Heart right ventricle (tissue), 16 donors: ENCODE measurements around the gene PRKAG2. TPM values are rescaled to one million over a fixed set of nuclear protein-coding genes. Genes with fewer than 3 reads are reported as not detected.
A peak's percentile ranks its signal among the peaks of the same experiment; 100 is the strongest.

Experiments
- ATAC-seq, 8 donors: fragments of 200-7000 bp; cut with Tn5 transposase; one replicate each; pipeline ENCODE4 v1.9.1; 2020; ENCODE audit warnings: mild to moderate bottlenecking in 8 of 8, moderate library complexity in 8 of 8, moderate number of reproducible peaks in 1 of 8
- DNase-seq, 2 donors: peaks; one replicate each; pipeline ENCODE4 v3.0.0-alpha.2; 2020
- H3K27ac ChIP-seq, 10 donors: fragments of 200-600 bp; sonication (generic) in 2 of 10; one replicate each; pipeline versions ENCODE4 v1.5.0 to v1.8.0; 2020 to 2022; ENCODE audit warnings: mild to moderate bottlenecking in 3 of 10
- H3K27me3 ChIP-seq, 7 donors: fragments of 200-600 bp; one replicate each; pipeline ENCODE4 v1.8.0; 2021 to 2022; ENCODE audit warnings: mild to moderate bottlenecking in 2 of 7
- H3K36me3 ChIP-seq, 9 donors: fragments of 200-600 bp; sonication (generic) in 1 of 9; one replicate each; pipeline versions ENCODE4 v1.5.0 to v1.8.0; 2020 to 2022; ENCODE audit warnings: mild to moderate bottlenecking in 2 of 9
- H3K4me1 ChIP-seq, 9 donors: fragments of 200-600 bp; sonication (generic) in 1 of 9; one replicate each; pipeline versions ENCODE4 v1.5.0 to v1.8.0; 2020 to 2022; ENCODE audit warnings: mild to moderate bottlenecking in 4 of 9
- H3K4me3 ChIP-seq, 10 donors: fragments of 200-600 bp; sonication (generic) in 2 of 10; one replicate each; pipeline versions ENCODE4 v1.5.0 to v1.8.0; 2020 to 2022; ENCODE audit warnings: mild to moderate bottlenecking in 7 of 10, moderate library complexity in 2 of 10
- H3K9me3 ChIP-seq, 11 donors: fragments of 200-600 bp in 10 of 11; sonication (generic) in 2 of 11; one replicate each; pipeline versions ENCODE4 v1.5.0 to v1.8.0; 2013 to 2022; ENCODE audit warnings: mild to moderate bottlenecking in 2 of 11, control low read depth in 1 of 11, moderate library complexity in 1 of 11
- CTCF ChIP-seq, 9 donors: fragments of 200-600 bp; sonication (generic) in 2 of 9; IDR thresholded peaks; one replicate each; pipeline versions ENCODE4 v1.5.0 to v1.8.0; 2021 to 2022; ENCODE audit warnings: antibody characterized with exemption in 9 of 9, mild to moderate bottlenecking in 5 of 9, moderate library complexity in 1 of 9
- WGBS, 2 donors: extraction: QIAGEN DNeasy Blood & Tissue Kit; methylation state at CpG; one replicate each; pipeline ENCODE4 v1.1.7; 2013; ENCODE audit warnings: inconsistent platforms in 1 of 2; 5-methylcytosine and 5-hydroxymethylcytosine counted together
- intact Hi-C, 10 donors: fragments of 100-400 bp; cut with DNase I; formaldehyde crosslinking; loops; one replicate each; pipeline versions ENCODE4 v1.11.1 to v1.14.2; 2022
- polyA plus RNA-seq, 2 donors: library from polyadenylated mRNA; stranded (reverse); fragments of 200-250 nt; gene quantifications; one replicate each; pipeline ENCODE4 v1.2.3, GENCODE V29; 2013
- total RNA-seq, 10 donors: library from RNA; stranded (reverse); fragmentation: NEBNext Ultra II Directional in 3 of 10; extraction: Animal tissue kit (Norgen Biotek cat#: 25700) in 3 of 10; gene quantifications; one replicate each; pipeline versions ENCODE4 v1.2.1 to v1.2.4, GENCODE V29; 2021 to 2023
- donor health status: Arrhythmogenic right ventricular cardiomyopathy.
- donor health status: ischemic (EF 13 %, LVEDD 7.1; RV severe dilation, severe dysfunction).
- donor health status: healthy with polysubstance abuse.
- donor health status: DM: no; HTN: yes; CAD: no.
- donor health status: DM: no; HTN: no; CAD: no.
- donor health status: ischemic (EF 25% LVEDD 6.9; RV normal size, moderate dysfunction).
- donor health status: ischemic (EF 25% LVEDD 5.7; RV mildly dilated, moderate dysfunction).
- donor health status: healthy.
- donor health status: DM: yes; HTN: yes; CAD: no.
- donor health status: Ischemic cardiomyopathy.
- donor health status: ischemic (EF 35%, LVEDD 5.7; RV mildly dilated, moderate dysfunction).
- donor health status: nonischemic (EF 11% LVEDD 7.7; RV severe dilation, severe dysfunction).
- donor health status: DM: yes; HTN: yes; CAD: no.
- donor health status: PGD.
- donor health status: ischemic (EF 29% LVEDD 5.4; RV normal size, mild dysfunction).
- donor health status: nonischemic (EF 23%, LVEDD 6.1; RV moderate dilation, normal function).

Gene PRKAG2
- total and polyA plus RNA-seq, 12 donors = 52.4 to 156 (median 114) TPM

GRCh38 chr7:151776876-151777494 is 99.9 kb downstream of the PRKAG2 start:
- Histone ChIP-seq H3K36me3 (peaks cover 0 to 8% (median 0%) of the 10 kb centered on the region in 9 donors), H3K27me3 (no peaks in the 10 kb centered on the region), H3K4me1 (no peaks in the 10 kb centered on the region), H3K9me3 (no peaks in the 10 kb centered on the region), H3K4me3 (no peak overlapping the region), H3K27ac (no peak overlapping the region)
- peak in 1 of 8 donors; percentile 38 for ATAC-seq
- 92 to 94% methylated on average over 12 of the region's 12 CpGs for WGBS, 2 donors
- DNase-seq = no peak
- intact Hi-C loops = no loop called here
- no peak for TF ChIP-seq CTCF (IDR thresholded peaks at IDR 0.05)

GRCh38 chr7:151776446-151776845 is 100.5 kb downstream of the PRKAG2 start:
- Histone ChIP-seq H3K27ac (no peak overlapping the region), H3K9me3 (no peaks in the 10 kb centered on the region), H3K36me3 (peaks cover 0 to 8% (median 0%) of the 10 kb centered on the region in 9 donors), H3K27me3 (no peaks in the 10 kb centered on the region), H3K4me3 (no peak overlapping the region), H3K4me1 (no peaks in the 10 kb centered on the region)
- 95 to 98% methylated on average over 8 of the region's 8 CpGs for WGBS, 2 donors
- intact Hi-C loops = no loop called here
- DNase-seq (no peak), ATAC-seq (peak in 1 of 8 donors; percentile 16)
- no peak for TF ChIP-seq CTCF (IDR thresholded peaks at IDR 0.05)

GRCh38 chr7:151775547-151776443 is 101.1 kb downstream of the PRKAG2 start:
- no peak overlapping the region for H3K27ac ChIP-seq
- no peaks in the 10 kb centered on the region for H3K4me1 ChIP-seq
- no peak overlapping the region for H3K4me3 ChIP-seq
- intact Hi-C loops = no loop called here
- ATAC-seq (peak in 1 of 8 donors; percentile 14), DNase-seq (no peak)
- 67 to 78% methylated on average over 14 of the region's 14 CpGs for WGBS, 2 donors
- H3K27me3 ChIP-seq = no peaks in the 10 kb centered on the region
- no peak for TF ChIP-seq CTCF (IDR thresholded peaks at IDR 0.05)
- H3K36me3 ChIP-seq = peaks cover 0 to 5% (median 0%) of the 10 kb centered on the region in 9 donors
- H3K9me3 ChIP-seq = no peaks in the 10 kb centered on the region

GRCh38 chr7:151774951-151775350 is 102.0 kb downstream of the PRKAG2 start:
- H3K4me1 ChIP-seq = no peaks in the 10 kb centered on the region
- H3K27ac ChIP-seq = no peak overlapping the region
- no peaks in the 10 kb centered on the region for H3K36me3 ChIP-seq
- H3K9me3 ChIP-seq = no peaks in the 10 kb centered on the region
- no peaks in the 10 kb centered on the region for H3K27me3 ChIP-seq
- TF ChIP-seq CTCF (IDR thresholded peaks at IDR 0.05) = no peak
- no peak for ATAC-seq
- H3K4me3 ChIP-seq = no peak overlapping the region
- intact Hi-C loops = no loop called here
- no peak for DNase-seq
- 95 to 96% methylated on average over 8 of the region's 8 CpGs for WGBS, 2 donors
